ENCODE measurements around the gene KLK14.

DNA sequence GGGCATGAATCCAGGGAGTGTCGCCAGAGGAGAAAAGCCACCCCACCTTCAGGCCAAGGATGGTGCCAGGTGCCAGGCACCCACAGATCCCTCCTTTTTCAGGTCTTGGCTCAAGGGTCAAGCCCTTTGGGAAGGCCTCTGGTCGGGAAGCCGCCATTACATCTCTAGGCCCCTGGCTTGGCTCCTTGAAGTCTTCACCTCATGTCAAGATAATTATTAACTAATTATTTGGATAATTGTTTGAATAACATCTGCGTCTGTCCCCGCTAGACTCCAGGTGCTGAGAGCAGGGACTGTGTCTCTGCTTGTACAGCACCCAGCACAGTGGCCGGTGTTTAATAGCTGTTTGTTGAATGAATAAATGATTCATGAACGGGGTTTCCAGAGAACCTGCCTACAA is 19.0 kb downstream of the KLK14 start:
- TF ChIP-seq ZNF707 (tag by site-specific recombination; IDR thresholded peaks at IDR 0.05) (no peak), TCF7L2 (IDR thresholded peaks at IDR 0.05; ENCODE audit: borderline replicate concordance, low read depth, low read length) (no peak), ZNF274 (IDR thresholded peaks at IDR 0.05; ENCODE audit: low read length) (no peak), ZNF274 (tag by site-specific recombination; IDR thresholded peaks at IDR 0.05; ENCODE audit: borderline replicate concordance) (no peak), ZNF404 (tag by site-specific recombination; IDR thresholded peaks at IDR 0.05) (no peak), ZBTB1 (tag by site-specific recombination; IDR thresholded peaks at IDR 0.05) (no peak), ZNF211 (tag by site-specific recombination; IDR thresholded peaks at IDR 0.05; ENCODE audit: low read depth) (no peak), ZNF433 (tag by site-specific recombination; IDR thresholded peaks at IDR 0.05; ENCODE audit: low read depth) (no peak), ZNF140 (tag by site-specific recombination; IDR thresholded peaks at IDR 0.05) (no peak)
- TF ChIP-seq, protein P1, sequence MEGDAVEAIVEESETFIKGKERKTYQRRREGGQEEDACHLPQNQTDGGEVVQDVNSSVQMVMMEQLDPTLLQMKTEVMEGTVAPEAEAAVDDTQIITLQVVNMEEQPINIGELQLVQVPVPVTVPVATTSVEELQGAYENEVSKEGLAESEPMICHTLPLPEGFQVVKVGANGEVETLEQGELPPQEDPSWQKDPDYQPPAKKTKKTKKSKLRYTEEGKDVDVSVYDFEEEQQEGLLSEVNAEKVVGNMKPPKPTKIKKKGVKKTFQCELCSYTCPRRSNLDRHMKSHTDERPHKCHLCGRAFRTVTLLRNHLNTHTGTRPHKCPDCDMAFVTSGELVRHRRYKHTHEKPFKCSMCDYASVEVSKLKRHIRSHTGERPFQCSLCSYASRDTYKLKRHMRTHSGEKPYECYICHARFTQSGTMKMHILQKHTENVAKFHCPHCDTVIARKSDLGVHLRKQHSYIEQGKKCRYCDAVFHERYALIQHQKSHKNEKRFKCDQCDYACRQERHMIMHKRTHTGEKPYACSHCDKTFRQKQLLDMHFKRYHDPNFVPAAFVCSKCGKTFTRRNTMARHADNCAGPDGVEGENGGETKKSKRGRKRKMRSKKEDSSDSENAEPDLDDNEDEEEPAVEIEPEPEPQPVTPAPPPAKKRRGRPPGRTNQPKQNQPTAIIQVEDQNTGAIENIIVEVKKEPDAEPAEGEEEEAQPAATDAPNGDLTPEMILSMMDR (tag by site-specific recombination; IDR thresholded peaks at IDR 0.05): no peak
- TF ChIP-seq, protein P2, sequence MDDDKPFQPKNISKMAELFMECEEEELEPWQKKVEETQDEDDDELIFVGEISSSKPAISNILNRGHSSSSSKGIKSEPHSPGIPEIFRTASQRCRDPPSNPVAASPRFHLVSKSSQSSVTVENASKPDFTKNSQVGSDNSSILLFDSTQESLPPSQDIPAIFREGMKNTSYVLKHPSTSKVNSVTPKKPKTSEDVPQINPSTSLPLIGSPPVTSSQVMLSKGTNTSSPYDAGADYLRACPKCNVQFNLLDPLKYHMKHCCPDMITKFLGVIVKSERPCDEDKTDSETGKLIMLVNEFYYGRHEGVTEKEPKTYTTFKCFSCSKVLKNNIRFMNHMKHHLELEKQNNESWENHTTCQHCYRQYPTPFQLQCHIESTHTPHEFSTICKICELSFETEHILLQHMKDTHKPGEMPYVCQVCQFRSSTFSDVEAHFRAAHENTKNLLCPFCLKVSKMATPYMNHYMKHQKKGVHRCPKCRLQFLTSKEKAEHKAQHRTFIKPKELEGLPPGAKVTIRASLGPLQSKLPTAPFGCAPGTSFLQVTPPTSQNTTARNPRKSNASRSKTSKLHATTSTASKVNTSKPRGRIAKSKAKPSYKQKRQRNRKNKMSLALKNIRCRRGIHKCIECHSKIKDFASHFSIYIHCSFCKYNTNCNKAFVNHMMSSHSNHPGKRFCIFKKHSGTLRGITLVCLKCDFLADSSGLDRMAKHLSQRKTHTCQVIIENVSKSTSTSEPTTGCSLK (tag by site-specific recombination; IDR thresholded peaks at IDR 0.05): no peak

Data from HEK293 (cell line).